H1 (cell line): ENCODE measurements around the gene DAGLA. TPM values are rescaled to one million over a fixed set of nuclear protein-coding genes. Genes with fewer than 3 reads are reported as not detected.

Experiments
- HDAC6 ChIP-seq: IDR thresholded peaks from one replicate; pipeline ENCODE4 v1.7.1; 2012; ENCODE audit warnings: low read depth, mild to moderate bottlenecking, inconsistent platforms, low read length, moderate library complexity
- TAF1 ChIP-seq: IDR thresholded peaks from 2 replicates; pipeline ENCODE4 v1.6.1; 2011; ENCODE audit warnings: mild to moderate bottlenecking, low read depth, low read length
- polyA plus RNA-seq, 7 experiments: library from polyadenylated mRNA; depleted of rRNA in 3 of 7; stranded (reverse) in 5 of 7; unstranded in 2 of 7; fragments of >200 nt in 5 of 7; fragments of 200-250 nt in 2 of 7; gene quantifications; 1 replicate in 5 of 7; 2 replicates in 1 of 7; 4 replicates in 1 of 7; pipeline versions ENCODE4 v1.2.1 to v1.2.3, GENCODE V29; 2011 to 2013; ENCODE audit warnings: missing spikeins in 2 of 7, mixed read lengths in 2 of 7
- total RNA-seq: library from RNA; stranded (reverse); fragmentation: NEBNext Ultra II Directional; extraction: Animal tissue kit (Norgen Biotek cat#: 25700); gene quantifications from 2 replicates; pipeline ENCODE4 v1.2.1, GENCODE V29; 2021

Gene DAGLA
- total and polyA plus RNA-seq, 2 of the 8 experiments (the other 6 are each of a cell fraction or from before 2014, with no cell fraction given): 3.6 to 6.6 TPM

DNA sequence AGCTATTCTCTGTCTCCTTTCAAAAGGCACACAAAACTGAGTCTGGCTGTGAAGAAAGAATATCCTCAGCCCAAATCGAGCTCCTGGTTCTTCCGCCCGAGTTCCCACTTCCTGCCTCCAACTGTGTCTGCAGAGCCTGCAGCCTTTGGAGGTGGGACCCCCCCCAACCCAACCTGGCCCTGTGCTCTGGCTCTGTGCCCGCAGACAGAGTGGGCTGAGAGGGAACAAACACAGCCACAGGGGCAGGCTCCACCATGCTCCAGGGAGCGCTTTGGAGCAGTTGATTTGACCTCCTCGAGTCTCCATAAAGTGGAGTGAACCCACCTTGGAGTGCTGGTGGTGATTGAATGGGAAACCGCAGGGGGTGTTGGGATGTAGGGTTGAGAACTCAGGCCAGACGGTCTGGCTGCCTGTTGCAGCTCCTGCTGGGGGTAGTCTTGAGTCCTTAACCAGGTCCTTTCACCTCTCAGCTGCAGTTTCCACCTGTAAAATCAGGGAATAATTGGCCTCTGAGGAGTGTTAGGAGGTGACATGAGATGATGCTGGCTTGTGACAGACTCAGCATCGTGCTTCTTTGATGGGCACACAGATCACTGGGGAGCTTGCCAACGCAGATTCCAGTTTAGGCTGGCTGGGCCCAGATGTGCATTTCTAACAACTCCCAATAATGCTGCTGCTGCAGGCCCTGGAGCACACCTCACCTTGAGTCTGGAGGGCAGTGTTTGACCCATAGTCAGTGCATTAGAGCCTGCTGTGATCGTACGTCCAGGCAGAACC, 11.4 kb downstream of the DAGLA start (continued):
- TF ChIP-seq TAF1 (no peak), HDAC6 (no peak)
